HG03378 (cell line): ENCODE results near the gene ZNF598.
A peak's percentile ranks its signal among the peaks of the same experiment; 100 is the strongest.
"Not testable (repeated sequence)": the region's sequence is repeated elsewhere in the genome, so short reads cannot be mapped to it uniquely, and the experiment has no call there.

Experiments used
- ATAC-seq: cut with Tn5 transposase; IDR thresholded peaks from one replicate; pipeline ENCODE4 v1.9.1; 2021; ENCODE audit warnings: mild to moderate bottlenecking, moderate library complexity; ENCODE audit not compliant: unreplicated experiment

The ZNF598 gene

DNA sequence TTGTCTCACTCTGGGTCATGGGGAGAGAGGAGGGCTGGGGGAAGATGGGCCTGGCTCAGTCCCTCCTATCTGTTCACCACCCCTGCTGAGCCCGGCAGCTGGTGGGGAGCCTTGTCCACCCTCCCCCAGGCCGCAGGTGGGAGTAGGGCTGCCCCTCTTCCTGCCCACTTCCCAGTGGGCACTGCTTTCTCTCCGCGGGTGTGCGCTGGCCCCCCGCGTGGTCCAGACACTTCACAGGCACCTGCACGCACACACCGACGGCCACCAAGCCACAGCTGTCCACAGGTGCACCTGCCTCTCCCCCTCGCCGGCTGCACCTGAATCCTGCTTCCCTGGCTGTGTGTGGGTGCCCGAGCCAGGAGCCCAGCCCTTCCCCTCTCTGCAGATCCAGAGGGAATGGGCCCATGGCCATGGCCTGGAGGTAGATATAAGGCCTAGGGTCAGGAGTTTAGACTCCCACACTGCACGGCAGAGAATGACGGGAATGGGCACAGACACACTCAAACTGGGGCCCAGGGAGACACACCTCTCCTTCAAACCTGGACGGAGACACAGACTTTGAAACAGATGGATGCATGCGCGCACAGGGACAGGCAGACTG, 19.1 kb upstream of the ZNF598 start:
- no peak for ATAC-seq

DNA sequence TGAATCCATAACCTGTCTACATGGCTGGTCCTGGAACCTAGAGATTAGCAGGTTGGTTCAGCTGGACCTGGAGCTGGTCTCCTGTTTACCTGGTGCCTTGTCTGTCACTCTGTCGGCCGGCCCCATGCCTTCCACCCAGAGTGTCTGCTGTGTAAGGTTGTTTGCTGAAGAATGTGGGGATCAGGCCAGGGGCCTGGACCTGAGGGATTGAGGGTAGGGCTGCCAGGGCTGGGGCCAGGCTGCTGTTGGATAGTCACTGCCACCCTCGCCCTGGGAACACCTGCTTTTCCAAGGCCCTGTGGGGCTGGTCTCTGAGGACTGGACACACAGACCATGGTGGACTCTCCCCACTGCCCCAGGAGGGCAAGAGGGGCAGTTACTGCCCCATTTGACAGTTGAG, 18.5 kb upstream of the ZNF598 start:
- ATAC-seq: no peak

DNA sequence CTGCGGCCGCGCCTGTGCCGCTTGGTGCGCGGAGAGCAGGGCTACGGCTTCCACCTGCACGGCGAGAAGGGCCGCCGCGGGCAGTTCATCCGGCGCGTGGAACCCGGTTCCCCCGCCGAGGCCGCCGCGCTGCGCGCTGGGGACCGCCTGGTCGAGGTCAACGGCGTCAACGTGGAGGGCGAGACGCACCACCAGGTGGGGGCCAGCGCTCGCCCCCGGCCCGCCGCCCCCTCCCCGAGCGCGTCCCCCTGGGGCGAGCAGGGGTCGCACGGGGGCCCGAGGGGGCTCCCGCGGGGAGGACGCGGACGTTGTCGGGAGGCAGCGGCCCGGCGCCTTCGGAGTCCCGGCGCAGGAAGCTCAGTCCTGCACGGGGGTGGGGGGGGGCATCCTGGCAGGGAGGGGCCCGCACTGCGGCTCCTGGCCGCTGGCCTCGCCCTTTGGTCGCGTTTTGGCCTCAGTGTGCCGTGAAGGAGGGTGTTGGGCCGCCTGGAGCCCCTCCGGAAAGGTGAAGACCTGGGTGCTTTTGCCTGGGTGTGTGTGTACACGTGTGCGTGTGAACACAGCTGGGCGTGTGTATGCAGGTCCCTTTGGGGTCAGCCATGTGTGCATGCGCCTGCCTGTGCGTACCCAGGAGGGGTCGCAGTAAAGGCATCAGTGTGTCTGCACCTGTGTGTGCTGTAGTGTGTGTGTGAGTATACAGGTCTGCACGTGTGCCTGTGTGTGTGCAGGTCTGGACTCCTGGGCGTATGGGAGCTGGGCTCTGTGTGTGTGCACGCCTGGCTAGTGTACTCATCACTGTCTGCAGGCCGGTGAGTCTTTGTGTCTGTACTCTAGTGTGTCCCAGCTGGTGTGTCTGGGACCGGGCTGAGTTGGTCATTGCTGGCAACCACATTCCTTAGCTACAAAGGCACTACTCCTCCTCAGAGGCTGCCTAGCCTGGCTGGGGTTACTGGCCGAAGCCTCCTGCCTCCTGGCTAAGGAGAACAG, 17.7 kb upstream of the ZNF598 start:
- no peak for ATAC-seq

DNA sequence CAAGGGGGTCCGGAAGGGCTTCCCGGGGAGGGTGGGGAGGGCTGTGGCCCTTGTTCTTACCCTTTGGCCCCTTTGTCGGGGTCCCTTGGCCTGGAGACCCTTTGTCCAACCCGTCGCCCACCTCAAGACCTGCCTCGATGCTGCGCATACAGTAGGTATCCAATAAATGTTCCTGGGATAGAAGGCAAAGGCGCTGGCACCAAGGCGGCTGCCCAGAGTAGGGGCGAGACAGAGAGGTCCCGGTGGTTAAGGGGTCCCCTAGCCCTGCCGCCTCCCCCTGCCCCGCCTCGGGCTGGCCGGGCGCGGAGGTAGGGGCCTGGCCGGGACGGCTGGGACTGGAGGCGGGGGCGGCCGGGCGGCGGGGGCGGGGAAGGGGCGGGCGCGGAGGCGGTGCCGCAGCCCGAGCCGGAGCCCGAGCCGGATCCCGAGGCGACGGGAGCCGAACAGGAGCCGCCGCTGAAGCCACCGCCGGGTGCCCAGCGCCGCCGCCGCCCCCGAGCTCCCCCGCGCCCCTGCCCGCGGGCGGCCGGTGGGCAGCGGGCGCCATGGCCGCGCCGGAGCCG, 16.9 kb upstream of the ZNF598 start, which contains the start of gene NHERF2:
NHERF2 (plus strand) TSS at position 442 of the 563 bp plus-strand sequence; CDS start at position 546, 104 bp downstream.
- ATAC-seq: no peak

DNA sequence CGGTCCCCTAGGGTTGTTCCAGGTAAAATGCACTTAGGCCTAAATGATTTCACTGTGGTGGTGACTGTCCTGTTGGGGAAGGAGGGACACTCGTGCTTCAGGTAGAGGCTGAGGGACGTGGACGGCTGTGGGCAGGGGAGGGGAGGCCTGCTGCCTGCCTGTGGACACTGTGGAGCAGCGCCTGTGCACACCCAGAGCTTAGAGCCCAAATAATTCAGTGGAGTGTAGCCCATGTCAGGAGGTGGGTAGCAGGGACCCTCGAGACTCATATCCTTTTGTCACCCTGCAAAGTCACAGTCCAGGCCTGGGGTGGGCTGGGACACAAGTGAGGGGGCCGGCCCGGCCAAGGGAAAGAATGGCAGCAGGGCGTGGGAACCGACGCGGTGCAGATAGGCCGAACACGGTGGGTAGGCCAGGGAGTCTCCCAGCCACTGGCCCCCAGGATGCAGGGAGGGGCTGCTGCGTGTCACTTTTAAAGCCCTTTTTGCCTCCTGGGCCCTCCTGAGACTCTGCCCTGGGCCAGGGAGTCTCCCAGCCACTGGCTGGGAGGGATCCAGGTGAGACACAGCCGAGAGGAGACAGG, 16.3 kb upstream of the ZNF598 start:
- no peak for ATAC-seq

DNA sequence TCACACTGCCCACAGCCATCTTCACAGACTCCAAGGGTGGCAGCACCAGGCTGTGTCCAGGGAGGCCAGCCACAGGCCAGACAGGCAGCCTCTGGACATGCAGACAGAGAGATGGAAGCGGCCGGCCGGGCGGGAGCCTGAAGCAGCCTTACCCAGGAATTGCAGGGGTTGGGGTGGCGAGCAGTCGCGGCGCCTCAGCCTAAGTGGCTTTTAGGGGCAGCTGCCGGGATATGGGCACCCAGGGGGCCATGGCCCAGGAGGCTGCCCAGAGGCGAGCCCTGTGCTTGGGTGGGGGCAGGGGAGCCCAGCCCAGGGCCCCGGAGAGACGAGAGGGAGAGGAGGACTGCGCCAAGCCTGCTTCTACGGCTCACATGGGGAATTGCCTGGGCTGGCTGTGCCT, 15.6 kb upstream of the ZNF598 start:
- ATAC-seq: no peak

DNA sequence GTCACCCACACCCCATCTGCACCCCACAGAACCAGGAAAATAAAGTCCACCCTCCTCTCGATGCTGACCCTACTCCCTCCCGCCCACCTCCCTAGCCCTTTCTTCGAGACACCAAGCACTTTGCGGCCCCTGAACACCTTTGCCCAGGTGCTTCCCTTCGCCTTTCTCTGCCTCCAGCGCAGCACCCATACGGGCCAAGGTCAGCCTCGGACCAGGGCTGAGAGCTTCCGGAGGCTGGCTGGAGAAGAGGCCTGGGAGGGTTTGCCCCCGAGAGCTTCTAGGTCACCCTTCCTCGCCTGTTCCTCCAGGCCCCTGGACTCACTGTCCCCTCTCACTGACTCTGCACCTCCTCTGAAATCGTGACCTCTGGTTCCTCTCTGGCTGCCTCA, 14.4 kb upstream of the ZNF598 start:
- no peak for ATAC-seq

DNA sequence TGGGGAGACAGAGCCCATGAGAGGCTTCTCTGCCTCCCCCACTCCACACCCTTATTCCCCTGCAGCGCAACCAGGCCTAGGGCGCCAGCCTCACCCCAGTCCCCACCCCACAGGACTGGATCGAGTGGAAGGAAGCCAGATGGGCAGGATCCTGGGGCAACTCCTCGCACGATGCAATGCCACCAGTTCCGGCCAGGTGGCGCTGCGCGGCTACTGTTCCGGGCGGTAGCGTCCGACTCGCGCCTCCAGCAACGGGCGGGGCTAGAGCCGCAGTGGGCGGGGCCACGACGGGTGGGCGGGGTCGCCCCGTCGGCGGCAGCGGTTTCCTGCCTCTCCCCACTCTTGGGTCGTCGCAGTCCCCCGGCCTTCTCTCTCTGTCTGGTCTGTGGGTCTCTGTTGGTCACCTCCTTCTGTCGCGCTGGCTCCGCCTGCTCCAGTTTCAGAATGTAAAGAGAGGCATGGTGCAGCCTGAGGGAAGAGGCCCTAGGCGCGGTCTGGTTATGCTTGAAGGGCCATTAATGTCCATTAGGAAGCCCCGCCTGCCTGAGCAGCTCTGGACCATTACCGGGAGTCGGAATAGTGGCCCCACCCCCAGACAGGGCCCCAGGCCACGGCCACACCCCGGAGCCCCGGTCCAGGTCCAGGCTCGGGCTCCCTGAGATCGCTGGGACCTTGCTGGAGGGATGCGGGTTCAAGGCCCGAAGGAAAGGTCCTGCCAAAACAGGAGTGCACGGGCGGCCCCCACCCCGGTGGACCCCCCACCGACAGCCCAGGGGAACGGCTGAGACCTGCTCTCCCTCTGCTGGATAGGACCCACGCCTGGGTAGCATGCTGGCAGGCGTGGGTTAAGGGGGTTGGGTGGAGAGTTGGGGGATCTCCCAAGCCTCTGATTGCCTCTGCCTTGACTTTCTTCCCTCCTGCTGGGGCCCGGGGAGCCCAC, 13.7 kb upstream of the ZNF598 start:
- peak; percentile 80 for ATAC-seq

DNA sequence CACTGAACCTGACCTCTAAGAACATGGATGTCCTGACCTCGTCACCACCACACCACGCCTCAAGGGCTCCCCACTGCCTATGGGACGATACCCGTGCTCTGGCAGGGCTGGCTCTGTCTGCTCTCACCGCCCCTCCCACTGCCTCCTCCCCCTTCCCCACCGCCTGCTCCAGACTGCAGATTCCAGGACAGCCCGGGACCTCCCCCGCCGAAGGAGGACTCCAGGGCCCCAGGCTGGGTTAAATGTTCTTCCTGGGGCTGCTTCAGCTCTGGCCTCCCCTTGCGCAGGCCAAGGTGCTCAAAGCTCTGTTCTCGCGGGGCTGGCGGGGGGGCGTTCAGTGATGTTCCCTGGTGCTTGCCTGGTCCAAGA, 13.1 kb upstream of the ZNF598 start:
- no peak for ATAC-seq

DNA sequence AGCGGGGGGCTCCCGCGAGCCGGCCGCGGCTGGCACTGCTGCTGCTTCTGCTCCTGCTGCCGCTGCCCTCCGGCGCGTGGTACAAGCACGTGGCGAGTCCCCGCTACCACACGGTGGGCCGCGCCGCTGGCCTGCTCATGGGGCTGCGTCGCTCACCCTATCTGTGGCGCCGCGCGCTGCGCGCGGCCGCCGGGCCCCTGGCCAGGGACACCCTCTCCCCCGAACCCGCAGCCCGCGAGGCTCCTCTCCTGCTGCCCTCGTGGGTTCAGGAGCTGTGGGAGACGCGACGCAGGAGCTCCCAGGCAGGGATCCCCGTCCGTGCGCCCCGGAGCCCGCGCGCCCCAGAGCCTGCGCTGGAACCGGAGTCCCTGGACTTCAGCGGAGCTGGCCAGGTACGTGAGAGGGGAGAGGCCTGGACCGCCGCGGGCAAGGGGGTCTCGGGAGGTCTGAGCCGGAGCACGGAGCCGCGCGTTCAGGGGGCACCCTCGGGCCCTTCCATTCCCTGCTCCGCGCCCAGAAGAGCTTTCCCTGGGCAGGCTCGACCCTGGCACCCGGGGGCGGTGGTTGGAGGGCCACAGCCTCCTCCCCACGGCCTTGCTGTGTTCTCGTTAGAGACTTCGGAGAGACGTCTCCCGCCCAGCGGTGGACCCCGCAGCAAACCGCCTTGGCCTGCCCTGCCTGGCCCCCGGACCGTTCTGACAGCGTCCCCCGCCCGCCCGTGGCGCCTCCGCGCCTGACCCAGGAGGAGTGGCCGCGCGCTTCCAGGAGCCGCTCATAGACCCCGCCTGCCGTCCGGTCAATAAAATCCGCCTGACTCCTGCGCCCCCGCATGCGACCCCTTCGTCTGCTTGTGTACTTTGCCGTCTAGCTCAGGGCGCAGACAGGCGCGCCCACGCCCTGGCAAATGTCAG, 10.6 kb upstream of the ZNF598 start:
- ATAC-seq: no peak

DNA sequence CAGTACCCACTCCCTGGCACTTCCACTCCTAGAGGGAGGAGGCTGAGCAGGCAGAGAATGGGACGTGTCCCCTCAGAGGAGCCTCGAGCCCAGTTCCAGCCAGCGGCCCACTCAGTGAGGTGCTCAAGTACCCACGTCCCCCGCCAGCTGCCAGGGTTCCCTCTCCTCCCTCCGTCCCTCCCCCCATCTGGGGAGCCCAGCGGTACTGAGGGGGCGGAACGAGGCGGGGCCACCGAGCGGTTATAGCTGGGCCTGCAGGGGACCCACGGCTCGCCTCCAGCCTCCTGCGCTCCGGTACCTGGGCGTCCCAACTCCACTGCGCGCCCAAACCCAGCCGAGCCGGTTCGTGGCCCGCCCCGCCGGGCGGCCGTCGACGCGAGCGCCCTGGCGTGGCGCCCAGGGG, 9.9 kb upstream of the ZNF598 start, which contains the start of gene NPW:
NPW (plus strand) TSS at position 268 of the 403 bp plus-strand sequence.
- no peak for ATAC-seq

DNA sequence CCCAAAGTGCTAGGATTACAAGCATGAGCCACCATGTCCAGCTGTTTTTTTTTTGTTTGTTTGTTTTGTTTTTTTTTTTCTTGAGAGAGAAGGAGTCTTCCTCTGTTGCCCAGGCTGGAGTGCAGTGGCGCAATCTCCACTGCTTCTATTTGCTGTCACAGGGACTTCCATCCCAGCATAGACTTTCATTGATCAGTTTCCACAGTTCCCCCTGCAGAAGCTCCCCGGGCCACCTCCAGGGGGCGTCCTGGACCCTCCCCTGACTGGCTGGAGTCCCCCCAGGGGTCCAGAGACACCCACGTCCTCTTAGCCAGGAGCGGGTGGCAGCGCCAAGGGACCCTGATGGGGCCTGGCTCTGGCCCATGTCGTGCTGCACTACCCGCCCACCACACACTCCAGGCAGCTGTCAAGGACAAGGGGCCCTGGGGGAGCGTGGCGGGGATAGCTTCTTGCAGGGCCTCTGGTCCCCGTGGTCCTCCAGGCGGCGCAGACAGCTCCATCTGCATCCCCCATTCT, 6.8 kb upstream of the ZNF598 start:
- no peak for ATAC-seq

DNA sequence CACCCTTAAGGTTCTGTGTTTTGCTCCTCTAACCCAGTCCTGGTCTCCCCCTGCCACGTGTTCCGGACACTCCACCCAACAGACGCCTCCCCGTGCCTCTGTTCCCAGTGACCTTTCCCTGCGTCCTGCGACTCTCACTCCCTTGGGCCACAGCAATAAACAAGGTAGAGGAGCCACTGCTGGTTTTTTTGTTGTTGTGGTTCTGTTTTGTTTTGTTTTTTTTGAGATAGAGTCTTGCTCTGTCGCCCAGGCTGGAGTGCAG, 6.3 kb upstream of the ZNF598 start:
- no peak for ATAC-seq

DNA sequence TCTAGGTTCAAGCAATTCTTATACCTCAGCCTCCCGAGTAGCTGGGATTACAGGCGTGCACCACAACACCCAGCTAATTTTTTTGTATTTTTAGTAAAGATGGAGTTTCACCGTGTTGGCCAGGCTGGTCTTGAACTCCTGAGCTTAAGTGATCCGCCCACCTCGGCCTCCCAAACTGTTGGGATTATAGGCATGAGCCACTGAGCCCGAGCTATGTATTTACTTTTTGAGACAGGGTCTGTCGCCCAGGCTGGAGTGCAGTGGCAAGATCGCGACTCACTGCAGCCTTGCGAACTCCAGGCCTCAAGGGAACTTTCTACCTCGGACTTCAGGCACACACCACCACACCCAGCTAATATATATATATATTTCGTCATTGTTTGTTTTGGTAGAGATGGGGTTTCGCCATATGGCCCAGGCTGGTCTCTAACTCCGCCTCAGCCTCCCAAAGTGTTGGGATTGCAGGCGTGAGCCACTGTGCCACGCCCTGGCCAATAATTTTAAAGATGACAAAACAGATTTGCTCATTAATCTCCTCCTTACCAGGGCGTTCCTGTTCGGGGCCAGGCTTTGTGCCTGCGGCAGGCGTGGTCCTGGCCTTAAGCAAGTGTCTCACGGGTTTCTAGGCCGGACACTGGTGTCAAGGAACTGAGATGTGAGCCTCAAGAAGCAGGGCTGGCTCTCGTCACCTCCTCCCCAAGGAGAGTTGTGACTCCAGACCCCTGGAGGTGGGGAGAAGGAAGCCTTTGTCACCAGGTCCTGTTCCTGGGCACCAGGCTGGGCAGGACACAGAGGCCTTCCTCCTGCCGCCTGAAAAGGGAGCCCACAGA, 5.7 kb upstream of the ZNF598 start:
- no peak for ATAC-seq

DNA sequence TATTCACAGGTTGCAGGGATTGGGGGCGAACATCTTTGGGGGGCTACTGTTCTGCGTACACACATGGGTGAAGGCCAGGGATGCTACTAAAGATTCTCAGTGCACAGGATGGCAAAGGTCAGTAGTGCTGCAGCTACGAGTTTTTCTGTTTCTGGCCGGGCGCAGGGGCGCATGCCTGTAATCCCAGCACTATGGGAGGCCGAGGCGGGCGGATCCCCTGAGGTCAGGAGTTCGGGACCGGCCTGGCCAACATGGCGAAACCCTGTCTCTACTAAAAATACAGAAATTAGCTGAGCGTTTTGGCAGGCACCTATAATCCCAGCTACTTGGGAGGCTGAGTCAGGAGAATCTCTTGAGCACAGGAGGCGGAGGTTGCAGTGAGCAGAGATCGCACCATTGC, 3.9 kb upstream of the ZNF598 start:
- no peak for ATAC-seq

DNA sequence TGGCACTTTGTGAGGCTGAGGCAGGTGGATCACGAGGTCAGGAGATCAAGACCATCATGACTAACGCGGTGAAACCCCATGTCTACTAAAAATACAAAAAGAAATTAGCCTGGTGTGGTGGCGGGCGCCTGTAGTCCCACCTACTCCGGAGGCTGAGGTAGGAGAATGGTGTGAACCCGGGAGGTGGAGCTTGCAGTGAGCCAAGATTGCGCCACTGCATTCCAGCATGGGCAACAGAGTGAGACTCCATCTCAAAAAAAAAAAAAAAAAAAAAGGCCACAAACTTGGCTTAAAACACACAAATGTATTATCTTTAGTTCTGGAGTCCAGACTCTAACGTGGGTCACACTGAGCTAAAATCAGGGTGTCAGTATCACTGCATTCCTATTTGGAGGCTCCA, 2.1 kb upstream of the ZNF598 start:
- not testable (repeated sequence) for ATAC-seq

DNA sequence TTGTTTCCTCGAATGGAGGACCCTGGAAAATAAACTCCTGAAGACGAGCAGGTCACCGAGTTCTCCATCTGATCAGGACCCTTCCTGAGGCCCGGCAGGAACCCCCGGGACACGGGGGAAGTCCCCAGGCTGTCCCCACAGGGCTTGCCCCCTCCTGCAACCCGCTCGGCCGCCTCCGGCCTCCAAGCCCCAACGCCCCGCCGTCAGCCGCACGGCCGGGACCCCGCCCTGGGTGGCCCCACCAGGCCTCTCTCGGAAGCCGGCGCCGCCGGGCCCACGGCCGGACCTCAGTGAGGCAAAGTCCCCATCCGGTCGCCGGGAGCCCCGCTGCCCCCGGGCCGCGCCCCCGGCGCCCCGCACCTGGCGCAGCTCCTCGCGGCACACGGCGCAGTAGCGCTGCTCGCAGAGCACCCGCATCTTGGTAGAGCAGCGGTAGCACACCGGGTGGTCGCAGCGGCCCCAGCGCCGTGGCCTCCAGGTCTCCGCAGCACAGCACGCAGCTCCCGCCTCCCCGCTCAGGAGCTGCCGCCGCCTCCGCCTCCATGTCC, 383 bp downstream of the ZNF598 start:
- no peak for ATAC-seq

DNA sequence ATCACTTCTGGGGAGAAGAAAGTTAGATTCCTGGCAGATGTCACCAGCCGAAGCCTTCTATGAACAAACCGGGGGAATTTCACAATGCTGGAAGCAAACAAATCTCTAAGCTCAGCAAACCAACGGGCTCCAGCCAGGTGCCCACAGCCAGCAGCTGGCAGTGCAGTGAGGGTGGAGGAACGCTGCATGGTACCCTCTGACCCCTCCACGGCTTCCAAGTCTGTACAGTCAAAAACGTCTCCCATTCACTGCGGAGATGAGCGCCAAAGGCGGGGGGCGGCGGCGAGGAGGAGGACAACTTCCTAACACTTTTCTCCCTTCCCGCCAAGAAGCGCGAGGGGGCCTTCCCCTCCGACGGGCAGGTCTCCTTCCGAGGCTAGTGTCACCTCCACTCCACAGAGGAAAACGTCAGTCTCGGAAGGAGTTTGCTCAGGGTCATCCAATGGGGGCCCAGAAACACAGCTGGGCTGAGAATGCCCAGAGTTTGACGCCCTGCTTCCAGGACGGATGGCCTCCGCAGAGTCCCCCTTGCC, 924 bp downstream of the ZNF598 start:
- no peak for ATAC-seq
